GM23248 (cell line): ENCODE measurements around the gene CCDC73.
"Not testable (repeated sequence)": the region's sequence is repeated elsewhere in the genome, so short reads cannot be mapped to it uniquely, and the experiment has no call there.

Experiments
- EZH2 ChIP-seq: fragments of 200-600 bp; sonication (generic); IDR thresholded peaks from 2 replicates; pipeline ENCODE4 v1.6.1; 2018; ENCODE audit warnings: antibody characterized with exemption, mild to moderate bottlenecking; ENCODE audit not compliant: insufficient read depth, poor library complexity, severe bottlenecking
- EZH2phosphoT487 ChIP-seq: fragments of 200-600 bp; sonication (generic); IDR thresholded peaks from 2 replicates; pipeline ENCODE4 v1.6.1; 2018; ENCODE audit warnings: antibody characterized with exemption, moderate library complexity, mild to moderate bottlenecking, low read depth; ENCODE audit not compliant: insufficient read depth

DNA sequence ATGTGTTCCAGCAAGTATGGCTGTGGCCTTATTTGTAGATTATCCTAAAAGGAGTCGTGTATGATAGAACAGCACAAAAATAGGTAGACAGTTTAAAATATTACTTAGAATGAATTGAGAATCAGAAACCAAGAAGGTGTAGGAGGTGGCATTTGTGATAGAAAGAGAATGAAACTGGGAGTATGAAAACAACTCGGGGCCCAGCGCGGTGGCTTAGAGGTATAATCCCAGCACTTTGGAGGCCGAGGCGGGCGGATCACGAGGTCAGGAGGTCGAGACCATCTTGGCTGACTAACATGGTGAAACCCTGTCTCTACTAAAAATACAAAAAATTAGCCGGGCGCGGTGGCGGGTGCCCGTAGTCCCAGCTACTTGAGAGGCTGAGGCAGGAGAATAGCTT, 198.3 kb downstream of the CCDC73 start:
- TF ChIP-seq EZH2, EZH2phosphoT487: not testable (repeated sequence)
